GM19035 (cell line): Measurements from ENCODE around the gene IGFBP2.
A peak's percentile ranks its signal among the peaks of the same experiment; 100 is the strongest.

Experiments
- ATAC-seq: cut with Tn5 transposase; IDR thresholded peaks from one replicate; pipeline ENCODE4 v1.9.1; 2021; ENCODE audit not compliant: unreplicated experiment

Gene IGFBP2

DNA sequence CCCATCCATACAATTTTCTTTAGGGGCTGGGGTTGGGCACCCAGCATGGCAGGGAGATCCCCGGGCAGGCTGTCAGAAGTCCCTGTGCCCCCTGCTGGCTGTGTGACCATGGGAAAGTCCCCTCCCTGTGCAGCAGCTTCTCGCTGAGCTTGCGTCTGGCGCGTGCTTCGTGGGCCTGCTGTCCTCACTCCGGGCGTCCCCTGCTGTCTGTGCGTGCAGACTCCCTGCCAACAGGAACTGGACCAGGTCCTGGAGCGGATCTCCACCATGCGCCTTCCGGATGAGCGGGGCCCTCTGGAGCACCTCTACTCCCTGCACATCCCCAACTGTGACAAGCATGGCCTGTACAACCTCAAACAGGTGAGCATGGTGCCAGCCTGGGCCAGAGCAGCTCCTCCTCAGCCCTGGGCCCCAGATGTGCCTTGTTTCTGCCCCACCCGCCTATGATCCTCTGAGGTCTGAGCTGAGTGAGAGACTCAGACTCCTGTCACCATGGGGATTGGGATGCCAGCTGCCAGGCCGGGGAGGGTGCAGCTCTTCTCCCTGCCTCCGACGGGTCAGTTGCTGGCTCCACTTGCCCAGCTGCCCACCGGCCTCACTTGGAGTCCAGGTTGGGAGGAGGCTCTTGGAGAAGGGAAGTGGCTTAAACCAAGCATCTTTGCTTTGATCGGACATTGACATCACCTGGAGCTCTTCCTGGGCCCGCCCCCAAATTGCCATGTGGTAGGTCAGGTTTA lies 28.6 kb downstream of the IGFBP2 start:
- no peak for ATAC-seq

DNA sequence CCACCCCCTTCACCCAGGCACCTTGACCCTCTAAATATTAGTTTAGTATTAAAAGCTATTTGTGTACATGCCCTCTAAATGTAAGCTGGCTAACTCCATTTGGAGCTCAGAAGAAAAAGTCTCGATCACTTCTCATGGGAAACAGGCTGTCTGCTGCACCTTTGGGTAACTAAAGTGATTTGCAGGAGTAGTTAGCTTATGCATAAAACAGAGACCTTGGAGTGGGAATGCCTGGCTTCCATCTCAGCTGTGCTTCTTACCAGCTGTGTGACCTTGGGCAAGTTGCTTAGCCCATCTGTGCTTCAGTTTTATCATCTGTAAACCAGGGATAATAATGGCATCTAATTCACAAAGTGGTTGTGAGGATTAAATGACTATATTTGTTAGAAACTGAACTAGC lies 29.9 kb downstream of the IGFBP2 start:
- ATAC-seq, result no peak

- ATAC-seq, result no peak
Observed at GRCh38 chr2:216663846-216664245, 30.6 kb downstream of the IGFBP2 start.

- ATAC-seq, result no peak
Observed at GRCh38 chr2:216664593-216665034, 31.4 kb downstream of the IGFBP2 start.

GRCh38 chr2:216665242-216665641 lies 32.0 kb downstream of the IGFBP2 start:
- ATAC-seq, result no peak

GRCh38 chr2:216665717-216666116 lies 32.5 kb downstream of the IGFBP2 start:
- ATAC-seq, result no peak

GRCh38 chr2:216666461-216667233 lies 33.4 kb downstream of the IGFBP2 start:
- peak; percentile 79 for ATAC-seq

GRCh38 chr2:216670266-216671080 lies 37.3 kb downstream of the IGFBP2 start:
- ATAC-seq, result no peak

GRCh38 chr2:216671081-216671411 lies 37.8 kb downstream of the IGFBP2 start:
- no peak for ATAC-seq

DNA sequence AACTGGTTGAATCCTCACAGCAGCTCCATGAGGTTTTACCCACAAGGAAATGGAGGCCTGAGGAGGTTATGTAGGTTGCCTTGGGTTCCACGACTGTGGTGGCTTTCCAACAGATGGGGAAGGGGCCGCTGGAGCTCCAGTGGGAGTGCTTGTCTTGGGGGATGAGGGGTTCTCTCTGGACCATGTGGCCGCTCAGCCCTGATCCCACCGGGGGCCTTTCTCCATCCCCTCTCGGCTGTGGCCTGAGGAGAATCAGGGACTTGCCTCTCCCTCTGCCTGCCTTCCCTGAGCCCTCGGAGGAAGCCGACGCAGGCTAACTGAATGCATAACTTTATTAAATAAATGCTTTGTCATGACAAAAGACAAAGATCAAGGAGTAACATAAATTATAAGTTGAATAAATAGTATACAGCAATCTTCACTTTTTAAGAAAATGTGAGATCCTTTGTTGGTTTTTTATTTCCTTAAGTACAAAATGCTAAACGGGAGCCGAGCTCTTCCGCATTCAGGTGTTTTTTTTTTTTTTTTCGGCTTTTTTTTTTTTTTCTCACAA lies 38.6 kb downstream of the IGFBP2 start:
- ATAC-seq, result no peak

GRCh38 chr2:216672466-216672865 lies 39.2 kb downstream of the IGFBP2 start:
- ATAC-seq, result no peak

DNA sequence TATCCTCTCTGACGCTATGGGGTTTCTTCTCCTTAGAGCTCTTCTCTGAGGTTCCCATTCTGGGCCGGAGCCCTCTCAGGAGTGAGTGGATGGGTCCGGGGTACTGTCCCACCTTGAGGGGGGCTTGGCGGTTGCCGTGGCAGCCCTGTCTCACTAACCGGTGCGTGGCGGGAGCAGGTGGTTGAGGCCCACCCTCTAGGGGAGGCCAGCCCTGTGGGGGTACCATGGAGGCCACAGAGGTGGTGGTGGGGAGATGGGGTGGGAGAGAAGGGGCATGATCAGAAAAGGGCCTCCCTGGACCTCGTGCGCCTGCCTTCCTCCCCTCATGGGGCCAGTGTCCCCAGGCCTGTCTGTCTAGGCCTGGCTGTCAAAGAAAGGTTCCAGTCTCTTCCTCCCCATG lies 39.8 kb downstream of the IGFBP2 start:
- no peak for ATAC-seq

DNA sequence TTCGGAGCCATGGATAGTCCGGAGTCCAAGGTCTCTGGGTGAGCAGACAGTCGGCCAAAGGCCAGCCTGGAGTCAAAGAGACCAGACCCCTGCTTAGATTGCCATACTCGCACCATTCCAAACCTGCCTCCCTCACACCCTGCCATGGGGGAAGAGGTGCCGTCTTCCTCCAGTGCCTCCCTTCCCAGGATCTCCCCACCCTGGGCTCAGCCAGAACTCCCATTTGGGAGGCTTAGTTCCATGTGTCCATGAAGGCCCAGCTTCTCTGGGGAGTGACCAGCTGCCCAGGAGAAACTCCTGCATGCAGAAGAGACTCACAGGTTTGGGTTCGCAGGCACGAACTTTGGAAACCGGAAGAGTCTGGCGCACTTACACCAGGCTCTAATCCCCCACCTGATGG lies 40.4 kb downstream of the IGFBP2 start:
- no peak for ATAC-seq

DNA sequence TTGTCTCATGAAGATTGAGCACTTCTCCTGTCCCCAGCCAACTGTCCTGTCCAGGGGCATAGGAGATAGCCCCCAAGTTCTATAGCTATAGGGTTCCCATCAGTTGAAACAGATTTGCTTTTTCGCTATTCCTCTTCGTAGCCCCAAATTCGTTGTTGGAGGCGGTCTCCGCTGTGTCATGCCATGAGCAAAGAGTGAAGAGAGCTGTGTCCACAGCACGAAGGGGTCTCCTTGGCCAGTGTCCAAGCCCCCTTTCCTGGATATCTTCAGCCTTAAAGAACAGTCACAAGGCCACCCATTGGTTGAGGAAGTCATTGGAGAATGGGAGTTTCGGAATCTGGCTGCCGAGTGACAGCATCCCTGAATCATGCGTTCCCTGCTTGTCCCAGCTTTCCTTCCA lies 41.2 kb downstream of the IGFBP2 start:
- no peak for ATAC-seq

DNA sequence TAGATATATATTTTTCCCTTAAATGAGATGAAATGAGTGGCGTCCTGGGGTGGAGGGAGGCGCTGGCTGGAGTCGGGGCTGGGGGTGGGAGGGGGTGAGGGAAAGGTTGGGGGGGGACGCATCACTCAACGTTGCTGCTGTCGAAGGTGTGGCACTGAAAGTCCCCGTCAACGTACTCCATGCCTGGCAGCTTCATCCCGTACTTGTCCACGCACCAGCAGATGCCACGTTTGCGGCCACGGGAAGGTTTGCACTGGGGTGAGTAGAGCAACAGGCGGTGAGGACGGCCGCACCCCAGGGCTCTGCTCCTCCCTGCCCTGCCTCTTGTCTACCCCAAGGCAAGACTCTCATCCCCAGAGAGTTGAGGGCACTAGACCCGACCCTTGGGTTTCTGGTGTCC lies 43.4 kb downstream of the IGFBP2 start:
- no peak for ATAC-seq

- ATAC-seq, result no peak
Observed at GRCh38 chr2:216677439-216678097, 44.3 kb downstream of the IGFBP2 start.

- no peak for ATAC-seq
Observed at GRCh38 chr2:216678098-216678465, 44.9 kb downstream of the IGFBP2 start.

DNA sequence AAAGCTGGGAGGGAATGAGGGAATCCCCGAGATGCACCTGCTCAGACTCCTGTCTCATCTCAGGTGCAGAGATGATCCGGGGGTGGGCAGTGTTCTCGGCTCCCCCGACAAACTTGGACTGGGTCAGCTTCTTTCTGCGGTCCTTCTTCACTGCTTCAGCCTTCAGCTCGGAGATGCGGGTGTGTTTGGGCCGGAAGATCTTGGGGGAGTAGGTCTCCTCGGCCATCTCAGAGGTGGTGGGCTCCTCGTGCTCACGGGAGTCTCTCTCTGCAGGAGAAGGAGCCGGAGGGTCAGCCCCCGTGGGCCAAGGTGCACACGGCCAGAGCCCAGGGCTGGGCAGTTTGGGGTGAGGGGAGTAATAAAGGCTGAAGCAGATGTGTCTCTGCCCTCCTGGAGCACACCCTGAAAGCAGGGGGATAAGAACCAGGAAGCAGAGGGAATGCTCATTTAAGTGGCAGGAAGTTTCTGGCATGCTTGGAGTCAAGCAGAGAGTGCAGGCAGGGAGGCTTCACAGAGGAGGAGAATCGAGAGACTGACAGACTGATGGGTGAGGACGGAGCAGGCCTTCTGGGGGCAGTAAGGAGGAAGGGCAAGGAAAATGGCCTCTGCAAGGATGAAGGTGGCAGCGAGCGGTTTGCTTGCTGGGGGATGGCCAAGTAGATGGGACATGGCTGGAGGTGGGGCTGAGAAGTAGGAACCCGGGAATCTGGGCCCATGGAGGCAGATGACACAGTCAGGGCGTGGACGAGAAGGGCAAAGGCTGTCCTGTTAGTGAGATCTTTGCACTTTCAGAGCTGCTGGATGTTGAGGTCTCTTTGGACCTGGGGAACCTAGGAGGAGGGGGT lies 45.8 kb downstream of the IGFBP2 start:
- ATAC-seq, result no peak

- no peak for ATAC-seq
Observed at GRCh38 chr2:216679658-216680024, 46.4 kb downstream of the IGFBP2 start.

GRCh38 chr2:216680951-216681629 lies 47.9 kb downstream of the IGFBP2 start:
- no peak for ATAC-seq
